ENCODE data around the gene YAE1. TPM values are rescaled to one million over a fixed set of nuclear protein-coding genes. Genes with fewer than 3 reads are reported as not detected.

Gene YAE1
- total RNA-seq, 1 experiment from 2014 or later: 21.9 TPM

DNA sequence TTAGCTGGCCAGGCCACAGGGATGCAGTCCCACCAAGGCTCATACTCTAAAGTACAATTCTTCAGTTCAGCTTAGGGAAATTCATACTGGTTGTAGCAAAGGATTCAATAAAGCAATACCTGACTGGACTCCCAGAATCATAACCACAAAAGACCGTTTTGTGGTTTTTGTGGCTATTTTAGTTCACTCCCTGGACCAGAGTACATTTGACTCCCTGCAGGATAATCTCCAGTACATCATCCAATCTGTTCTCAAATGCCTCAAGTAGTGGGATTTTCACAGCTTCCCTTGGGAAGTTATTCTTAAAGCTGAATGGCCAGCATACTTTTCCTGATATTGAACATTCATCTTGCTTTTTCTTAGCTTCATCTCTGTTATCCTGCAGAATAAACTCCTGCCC is 29.3 kb upstream of the YAE1 start:
- ChIA-PET POLR2A (no interaction called here), CTCF (interaction anchor here (0.6 kb wide), 1 partner anchor 374 kb away, joined by 3 read pairs; no protein-coding TSS in a partner anchor)
- H3K9me3 Mint-ChIP-seq: no peaks in the 10 kb centered on the region
- no peaks in the 10 kb centered on the region for H3K27me3 Mint-ChIP-seq (ENCODE audit: low read depth)
- TF ChIP-seq OVOL2 (CRISPR knock-in tag; IDR thresholded peaks at IDR 0.05; ENCODE audit: borderline replicate concordance) (no peak), FOXP1 (CRISPR knock-in tag; IDR thresholded peaks at IDR 0.05; ENCODE audit: borderline replicate concordance) (no peak), GRHL2 (CRISPR knock-in tag; IDR thresholded peaks at IDR 0.05; ENCODE audit: insufficient replicate concordance, severe bottlenecking) (no peak), SMAD4 (CRISPR knock-in tag; IDR thresholded peaks at IDR 0.05) (no peak), NFYB (CRISPR knock-in tag; conservative IDR thresholded peaks at IDR 0.05; ENCODE audit: low read depth) (no peak), NR2C2 (CRISPR knock-in tag; IDR thresholded peaks at IDR 0.05) (no peak), ZBTB21 (CRISPR knock-in tag; IDR thresholded peaks at IDR 0.05; ENCODE audit: borderline replicate concordance) (no peak), E2F5 (CRISPR knock-in tag; IDR thresholded peaks at IDR 0.05) (no peak), TCF7 (CRISPR knock-in tag; IDR thresholded peaks at IDR 0.05; ENCODE audit: low read depth) (no peak)
- TF ChIP-seq, protein P1, sequence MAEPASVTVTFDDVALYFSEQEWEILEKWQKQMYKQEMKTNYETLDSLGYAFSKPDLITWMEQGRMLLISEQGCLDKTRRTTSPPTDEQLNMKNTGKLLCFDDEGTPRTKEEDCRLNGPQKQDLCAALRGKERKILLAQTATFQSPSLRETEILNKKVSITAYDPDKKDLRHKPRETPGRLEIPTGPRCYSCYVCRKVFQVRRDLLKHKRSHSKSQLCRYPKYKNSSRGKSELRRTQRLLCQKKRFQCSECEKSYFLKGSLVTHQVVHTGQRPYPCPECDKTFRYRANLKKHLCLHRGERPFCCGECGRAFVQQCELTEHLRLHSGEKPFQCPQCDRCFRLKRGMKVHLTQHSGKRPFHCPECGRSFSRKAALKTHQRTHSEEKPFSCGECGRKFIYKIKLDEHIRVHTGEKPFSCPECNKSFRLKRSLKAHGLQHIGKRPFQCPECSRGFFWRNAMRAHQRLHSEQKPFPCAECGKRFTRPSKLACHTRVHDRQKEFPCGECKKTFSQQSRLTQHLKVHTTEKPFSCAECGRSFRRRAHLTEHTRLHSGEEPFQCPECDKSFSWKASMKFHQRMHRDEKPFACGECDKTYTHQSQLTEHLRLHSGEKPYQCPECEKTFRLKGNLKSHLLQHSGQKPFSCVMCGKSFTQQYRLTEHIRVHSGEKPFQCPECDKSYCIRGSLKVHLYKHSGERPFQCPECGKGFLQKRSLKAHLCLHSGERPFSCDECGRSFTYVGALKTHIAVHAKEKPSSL (CRISPR knock-in tag; conservative IDR thresholded peaks at IDR 0.05): no peak
- TF ChIP-seq, protein P2, sequence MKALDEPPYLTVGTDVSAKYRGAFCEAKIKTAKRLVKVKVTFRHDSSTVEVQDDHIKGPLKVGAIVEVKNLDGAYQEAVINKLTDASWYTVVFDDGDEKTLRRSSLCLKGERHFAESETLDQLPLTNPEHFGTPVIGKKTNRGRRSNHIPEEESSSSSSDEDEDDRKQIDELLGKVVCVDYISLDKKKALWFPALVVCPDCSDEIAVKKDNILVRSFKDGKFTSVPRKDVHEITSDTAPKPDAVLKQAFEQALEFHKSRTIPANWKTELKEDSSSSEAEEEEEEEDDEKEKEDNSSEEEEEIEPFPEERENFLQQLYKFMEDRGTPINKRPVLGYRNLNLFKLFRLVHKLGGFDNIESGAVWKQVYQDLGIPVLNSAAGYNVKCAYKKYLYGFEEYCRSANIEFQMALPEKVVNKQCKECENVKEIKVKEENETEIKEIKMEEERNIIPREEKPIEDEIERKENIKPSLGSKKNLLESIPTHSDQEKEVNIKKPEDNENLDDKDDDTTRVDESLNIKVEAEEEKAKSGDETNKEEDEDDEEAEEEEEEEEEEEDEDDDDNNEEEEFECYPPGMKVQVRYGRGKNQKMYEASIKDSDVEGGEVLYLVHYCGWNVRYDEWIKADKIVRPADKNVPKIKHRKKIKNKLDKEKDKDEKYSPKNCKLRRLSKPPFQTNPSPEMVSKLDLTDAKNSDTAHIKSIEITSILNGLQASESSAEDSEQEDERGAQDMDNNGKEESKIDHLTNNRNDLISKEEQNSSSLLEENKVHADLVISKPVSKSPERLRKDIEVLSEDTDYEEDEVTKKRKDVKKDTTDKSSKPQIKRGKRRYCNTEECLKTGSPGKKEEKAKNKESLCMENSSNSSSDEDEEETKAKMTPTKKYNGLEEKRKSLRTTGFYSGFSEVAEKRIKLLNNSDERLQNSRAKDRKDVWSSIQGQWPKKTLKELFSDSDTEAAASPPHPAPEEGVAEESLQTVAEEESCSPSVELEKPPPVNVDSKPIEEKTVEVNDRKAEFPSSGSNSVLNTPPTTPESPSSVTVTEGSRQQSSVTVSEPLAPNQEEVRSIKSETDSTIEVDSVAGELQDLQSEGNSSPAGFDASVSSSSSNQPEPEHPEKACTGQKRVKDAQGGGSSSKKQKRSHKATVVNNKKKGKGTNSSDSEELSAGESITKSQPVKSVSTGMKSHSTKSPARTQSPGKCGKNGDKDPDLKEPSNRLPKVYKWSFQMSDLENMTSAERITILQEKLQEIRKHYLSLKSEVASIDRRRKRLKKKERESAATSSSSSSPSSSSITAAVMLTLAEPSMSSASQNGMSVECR (CRISPR knock-in tag; IDR thresholded peaks at IDR 0.05; ENCODE audit: borderline replicate concordance): no peak
- TF ChIP-seq, protein P3, sequence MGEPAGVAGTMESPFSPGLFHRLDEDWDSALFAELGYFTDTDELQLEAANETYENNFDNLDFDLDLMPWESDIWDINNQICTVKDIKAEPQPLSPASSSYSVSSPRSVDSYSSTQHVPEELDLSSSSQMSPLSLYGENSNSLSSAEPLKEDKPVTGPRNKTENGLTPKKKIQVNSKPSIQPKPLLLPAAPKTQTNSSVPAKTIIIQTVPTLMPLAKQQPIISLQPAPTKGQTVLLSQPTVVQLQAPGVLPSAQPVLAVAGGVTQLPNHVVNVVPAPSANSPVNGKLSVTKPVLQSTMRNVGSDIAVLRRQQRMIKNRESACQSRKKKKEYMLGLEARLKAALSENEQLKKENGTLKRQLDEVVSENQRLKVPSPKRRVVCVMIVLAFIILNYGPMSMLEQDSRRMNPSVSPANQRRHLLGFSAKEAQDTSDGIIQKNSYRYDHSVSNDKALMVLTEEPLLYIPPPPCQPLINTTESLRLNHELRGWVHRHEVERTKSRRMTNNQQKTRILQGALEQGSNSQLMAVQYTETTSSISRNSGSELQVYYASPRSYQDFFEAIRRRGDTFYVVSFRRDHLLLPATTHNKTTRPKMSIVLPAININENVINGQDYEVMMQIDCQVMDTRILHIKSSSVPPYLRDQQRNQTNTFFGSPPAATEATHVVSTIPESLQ (CRISPR knock-in tag; IDR thresholded peaks at IDR 0.05): no peak
- DNase-seq (ENCODE audit: low spot score) (no peak), ATAC-seq (no peak)
- no peak overlapping the region for H3K27ac Mint-ChIP-seq
- H3K4me3 Mint-ChIP-seq: no peak overlapping the region
- no peaks in the 10 kb centered on the region for H3K36me3 Mint-ChIP-seq
- peaks cover 21% of the 10 kb centered on the region for H3K4me1 Mint-ChIP-seq

DNA sequence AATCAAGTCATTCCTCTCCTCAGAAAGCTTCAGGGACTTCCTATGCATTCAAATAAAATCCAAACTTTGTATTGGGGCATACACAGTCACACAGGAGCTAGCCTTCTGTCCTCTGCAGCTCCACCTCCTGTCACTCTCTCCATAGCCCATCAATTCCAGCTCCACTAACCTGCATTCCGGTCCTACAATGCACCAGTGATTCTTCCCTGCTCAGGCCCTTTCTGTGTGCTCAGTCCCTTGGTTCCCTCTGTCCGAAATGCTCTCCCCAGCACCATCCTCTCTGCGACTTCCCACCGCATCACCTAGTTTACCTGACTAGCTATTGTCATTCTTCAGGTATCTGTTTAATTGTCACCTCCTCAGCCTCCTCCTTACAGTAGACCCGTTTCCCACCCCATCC is 26.4 kb upstream of the YAE1 start:
- ChIA-PET POLR2A (no interaction called here), CTCF (interaction anchor here (0.5 to 1.1 kb wide), 3 partner anchors 202 to 452 kb away, joined by 3 to 5 read pairs (median 3); no protein-coding TSS in a partner anchor)
- Mint-ChIP-seq H3K27me3 (ENCODE audit: low read depth) (no peaks in the 10 kb centered on the region), H3K4me3 (no peak overlapping the region), H3K36me3 (no peaks in the 10 kb centered on the region), H3K9me3 (0 out of 2 replicates have a peak, but pooled peaks cover 3% of the 10 kb centered on the region), H3K4me1 (peaks cover 18% of the 10 kb centered on the region), H3K27ac (peak overlapping the region; percentile 62; the same call in 1 of the 2 replicates)
- peak; percentile 75 for ATAC-seq
- DNase-seq (ENCODE audit: low spot score): no peak
- TF ChIP-seq FOXJ3 (CRISPR knock-in tag; IDR thresholded peaks at IDR 0.05; ENCODE audit: borderline replicate concordance) (no peak), ZNF138 (CRISPR knock-in tag; conservative IDR thresholded peaks at IDR 0.05) (no peak), ZNF263 (CRISPR knock-in tag; IDR thresholded peaks at IDR 0.05; ENCODE audit: low read depth) (no peak), ERG (CRISPR knock-in tag; IDR thresholded peaks at IDR 0.05) (no peak), ELF4 (CRISPR knock-in tag; IDR thresholded peaks at IDR 0.05; ENCODE audit: low read depth) (no peak), TP53 (CRISPR knock-in tag; IDR thresholded peaks at IDR 0.05) (no peak), E2F4 (CRISPR knock-in tag; IDR thresholded peaks at IDR 0.05; ENCODE audit: borderline replicate concordance, low read depth) (no peak), CREB1 (CRISPR knock-in tag; IDR thresholded peaks at IDR 0.05) (no peak)
- TF ChIP-seq, protein P4, sequence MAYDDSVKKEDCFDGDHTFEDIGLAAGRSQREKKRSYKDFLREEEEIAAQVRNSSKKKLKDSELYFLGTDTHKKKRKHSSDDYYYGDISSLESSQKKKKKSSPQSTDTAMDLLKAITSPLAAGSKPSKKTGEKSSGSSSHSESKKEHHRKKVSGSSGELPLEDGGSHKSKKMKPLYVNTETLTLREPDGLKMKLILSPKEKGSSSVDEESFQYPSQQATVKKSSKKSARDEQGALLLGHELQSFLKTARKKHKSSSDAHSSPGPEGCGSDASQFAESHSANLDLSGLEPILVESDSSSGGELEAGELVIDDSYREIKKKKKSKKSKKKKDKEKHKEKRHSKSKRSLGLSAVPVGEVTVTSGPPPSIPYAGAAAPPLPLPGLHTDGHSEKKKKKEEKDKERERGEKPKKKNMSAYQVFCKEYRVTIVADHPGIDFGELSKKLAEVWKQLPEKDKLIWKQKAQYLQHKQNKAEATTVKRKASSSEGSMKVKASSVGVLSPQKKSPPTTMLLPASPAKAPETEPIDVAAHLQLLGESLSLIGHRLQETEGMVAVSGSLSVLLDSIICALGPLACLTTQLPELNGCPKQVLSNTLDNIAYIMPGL (CRISPR knock-in tag; IDR thresholded peaks at IDR 0.05): no peak

Data from WTC11 (cell line).